HepG2 (cell line): ENCODE results near the gene MED4. TPM values are rescaled to one million over a fixed set of nuclear protein-coding genes. Genes with fewer than 3 reads are reported as not detected.

Experiments used
- ATAC-seq: fragments of 200-7000 bp; cut with Tn5 transposase; 3 replicates; pipeline ENCODE4 v1.9.1; 2020; ENCODE audit warnings: mild to moderate bottlenecking, moderate library complexity
- BruUV-seq: library from RNA; stranded (reverse); fragments of 400-500 nt; replicated peaks from 2 replicates; lab custom pipeline; 2021; lab: Mats Ljungman, UMichigan
- CTCF ChIA-PET: fragments of 300-600 bp; formaldehyde crosslinking; extraction: SDS; loops from one replicate; lab custom pipeline; 2021; ENCODE audit warnings: low total read pairs, inconsistent platforms, low intra/inter-chr PET ratio; lab: Yijun Ruan, JAX
- POLR2A ChIA-PET: fragments of 350-600 bp; sonication (Branson Sonifier 250); formaldehyde crosslinking; loops from one replicate; lab custom pipeline; 2020; ENCODE audit warnings: antibody characterized with exemption, inconsistent platforms; lab: Yijun Ruan, JAX
- DNase-seq: peaks from one replicate; pipeline ENCODE4 v3.0.0-alpha.2; 2015; ENCODE audit warnings: low spot score
- FAIRE-seq: peaks from 3 replicates; lab custom pipeline; 2011; peaks lifted over from hg19 to GRCh38; lab: Jason Lieb, UNC
- H2AFZ ChIP-seq: one replicate; pipeline ENCODE4 v1.6.1; 2011; ENCODE audit warnings: low read length, inconsistent platforms
- H3K27ac ChIP-seq: fragments of 300-600 bp; 3 replicates; pipeline ENCODE4 v1.8.0; 2011; ENCODE audit warnings: mixed run types, mild to moderate bottlenecking, mixed read lengths, low read length, inconsistent platforms; ENCODE audit not compliant: insufficient read depth; ENCODE audit errors: extremely low read length
- H3K27me3 ChIP-seq, 2 experiments: fragments of 200-600 bp in 1 of 2; 2 replicates in 1 of 2; 3 replicates in 1 of 2; pipeline versions ENCODE4 v1.6.0 to v1.8.0; 2011; ENCODE audit warnings: low read length in 2 of 2, mild to moderate bottlenecking in 2 of 2, moderate library complexity in 2 of 2, inconsistent platforms in 1 of 2; ENCODE audit not compliant: insufficient read depth in 2 of 2, control insufficient read depth in 1 of 2
- H3K36me3 ChIP-seq, 2 experiments: fragments of 200-600 bp in 1 of 2; replicated peaks in 1 of 2; 2 replicates in 1 of 2; 3 replicates in 1 of 2; pipeline versions ENCODE4 v1.5.1 to v1.8.0; 2011; ENCODE audit warnings: low read length in 2 of 2, inconsistent platforms in 1 of 2; ENCODE audit not compliant: insufficient read depth in 2 of 2, control insufficient read depth in 1 of 2
- H3K4me1 ChIP-seq: 2 replicates; pipeline ENCODE4 v1.5.1; 2012; ENCODE audit warnings: low read length, inconsistent platforms; ENCODE audit not compliant: insufficient read depth
- H3K4me2 ChIP-seq: 2 replicates; pipeline ENCODE4 v1.6.0; 2011; ENCODE audit warnings: low read depth, low read length, inconsistent platforms
- H3K4me3 ChIP-seq, 3 experiments: fragments of 200-600 bp in 1 of 3; sonication (generic), shearing (Covaris generic) in 1 of 3; replicated peaks in 1 of 3; 2 replicates each; pipeline ENCODE4 v1.5.1; 2011 to 2016; ENCODE audit warnings: low read length in 3 of 3, inconsistent platforms in 2 of 3, low read depth in 2 of 3, mild to moderate bottlenecking in 2 of 3, control low read depth in 1 of 3, mixed read lengths in 1 of 3; ENCODE audit not compliant: insufficient read depth in 1 of 3
- H3K79me2 ChIP-seq: one replicate; pipeline ENCODE4 v1.6.1; 2011; ENCODE audit warnings: low read length, inconsistent platforms; ENCODE audit not compliant: insufficient read depth
- H3K9ac ChIP-seq: 2 replicates; pipeline ENCODE4 v1.6.0; 2011; ENCODE audit warnings: mild to moderate bottlenecking, low read depth, low read length, inconsistent platforms; ENCODE audit not compliant: insufficient read depth
- H3K9me3 ChIP-seq: 2 replicates; pipeline ENCODE4 v1.5.1; 2012; ENCODE audit warnings: mild to moderate bottlenecking, low read length
- H4K20me1 ChIP-seq: 2 replicates; pipeline ENCODE4 v1.6.0; 2011; ENCODE audit warnings: inconsistent platforms, mild to moderate bottlenecking, low read length, moderate library complexity; ENCODE audit not compliant: insufficient read depth
- KLF15 ChIP-seq: sonication (generic); formaldehyde crosslinking; IDR thresholded peaks from 2 replicates; pipeline ENCODE4 v1.8.1; 2023; ENCODE audit warnings: borderline replicate concordance, mild to moderate bottlenecking, inconsistent platforms, missing genetic modification reagents, mixed read lengths
- NFE2L1 ChIP-seq: sonication (generic); formaldehyde crosslinking; IDR thresholded peaks from 2 replicates; pipeline ENCODE4 v1.4.0; 2020; ENCODE audit warnings: missing genetic modification reagents, mild to moderate bottlenecking, borderline replicate concordance
- WGBS: methylation state at CpG from one replicate; pipeline ENCODE4 v1.1.6; 2017; ENCODE audit warnings: low lambda C conversion rate; 5-methylcytosine and 5-hydroxymethylcytosine counted together
- in situ Hi-C: cut with HindIII; loops from 2 replicates; pipeline ENCODE4 v1.10.0; 2017; ENCODE audit warnings: low pct_unique_long_range_greater_than_20kb; ENCODE audit not compliant: extremely low pct_ligation_motif_present
- intact Hi-C: fragments of 100-400 bp; cut with micrococcal nuclease; formaldehyde crosslinking; loops from one replicate; pipeline ENCODE4 v1.10.0; 2022; ENCODE audit not compliant: unreplicated experiment
- polyA plus RNA-seq, 8 experiments: library from polyadenylated mRNA; depleted of rRNA in 3 of 8; stranded (reverse) in 7 of 8; unstranded in 1 of 8; fragments of >200 nt; fragmentation: Illumina TruSeq in 4 of 8; extraction: Trizol in 4 of 8; gene quantifications; 2 replicates each; pipeline versions ENCODE4 v1.2.1 to v1.2.3, GENCODE V29; 2011 to 2016; ENCODE audit warnings: low read depth in 4 of 8, missing spikeins in 1 of 8, mixed read lengths in 1 of 8; ENCODE audit not compliant: insufficient read depth in 1 of 8
- total RNA-seq, 5 experiments: library from RNA; depleted of rRNA; stranded (reverse); fragments of >200 nt; fragmentation: Illumina TruSeq; extraction: Trizol; gene quantifications; 2 replicates each; pipeline ENCODE4 v1.2.3, GENCODE V29; 2016; ENCODE audit warnings: low read depth in 1 of 5
- TF ChIP-seq, protein P1 (sequence below): sonication (generic); formaldehyde crosslinking; IDR thresholded peaks from 2 replicates; pipeline ENCODE4 v1.5.1; 2020; ENCODE audit warnings: mild to moderate bottlenecking, missing genetic modification reagents, borderline replicate concordance
- TF ChIP-seq, protein P2 (sequence below): sonication (generic); formaldehyde crosslinking; IDR thresholded peaks from 2 replicates; pipeline ENCODE4 v1.5.1; 2020; ENCODE audit warnings: missing genetic modification reagents, mild to moderate bottlenecking, borderline replicate concordance
- TF ChIP-seq, protein P3 (sequence below): IDR thresholded peaks from 2 replicates; pipeline ENCODE4 v1.6.1; 2012; ENCODE audit warnings: inconsistent platforms
- TF ChIP-seq, protein P4 (sequence below): sonication (generic); formaldehyde crosslinking; IDR thresholded peaks from 2 replicates; pipeline ENCODE4 v1.8.0; 2022; ENCODE audit warnings: missing genetic modification reagents, low read depth, mild to moderate bottlenecking, borderline replicate concordance

Gene MED4
- total and polyA plus RNA-seq, 2 of the 13 experiments (the other 11 are each of a cell fraction or from before 2014, with no cell fraction given): 49.4 to 57.8 TPM

DNA sequence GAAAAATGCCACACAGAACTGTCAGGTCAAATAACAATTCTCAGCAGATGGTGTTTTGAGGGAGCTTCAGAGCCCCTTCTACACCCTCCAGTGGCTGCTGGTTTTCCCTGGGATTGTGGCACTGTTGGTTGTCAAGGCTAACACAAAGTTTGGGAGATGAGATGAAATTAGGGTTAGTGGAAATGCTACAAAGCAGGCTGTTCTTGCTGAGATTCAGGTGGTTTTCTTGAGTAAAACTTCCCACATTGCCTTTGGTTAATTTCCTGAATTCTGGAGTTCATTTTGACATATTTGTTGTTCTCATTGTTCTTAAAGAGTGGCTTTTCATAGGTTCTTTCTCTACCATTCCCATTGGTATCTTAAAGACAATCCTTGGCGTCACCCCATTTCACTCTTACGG, 22.1 kb downstream of the MED4 start:
- H3K4me3 ChIP-seq: no peak overlapping the region
- no peak overlapping the region for H2AFZ ChIP-seq
- H3K4me1 ChIP-seq: no peaks in the 10 kb centered on the region
- FAIRE-seq (no peak), DNase-seq (no peak), ATAC-seq (no peak)
- H3K9ac ChIP-seq: no peak overlapping the region
- ChIA-PET CTCF (no interaction called here), POLR2A (no interaction called here)
- no peak overlapping the region for H3K4me2 ChIP-seq
- in situ Hi-C loops (no loop called here), intact Hi-C loops (no loop called here)
- WGBS: 99% methylated on average over 2 of the region's 2 CpGs
- peaks cover 19% of the 10 kb centered on the region for H3K9me3 ChIP-seq
- no peaks in the 10 kb centered on the region for H3K27me3 ChIP-seq
- H4K20me1 ChIP-seq: no peaks in the 10 kb centered on the region
- BruUV-seq: no TSS peak
- H3K79me2 ChIP-seq: no peaks in the 10 kb centered on the region
- no peak overlapping the region for H3K27ac ChIP-seq
- H3K36me3 ChIP-seq: peaks cover 23 to 61% of the 10 kb centered on the region in 2 experiments
- TF ChIP-seq, protein P1, sequence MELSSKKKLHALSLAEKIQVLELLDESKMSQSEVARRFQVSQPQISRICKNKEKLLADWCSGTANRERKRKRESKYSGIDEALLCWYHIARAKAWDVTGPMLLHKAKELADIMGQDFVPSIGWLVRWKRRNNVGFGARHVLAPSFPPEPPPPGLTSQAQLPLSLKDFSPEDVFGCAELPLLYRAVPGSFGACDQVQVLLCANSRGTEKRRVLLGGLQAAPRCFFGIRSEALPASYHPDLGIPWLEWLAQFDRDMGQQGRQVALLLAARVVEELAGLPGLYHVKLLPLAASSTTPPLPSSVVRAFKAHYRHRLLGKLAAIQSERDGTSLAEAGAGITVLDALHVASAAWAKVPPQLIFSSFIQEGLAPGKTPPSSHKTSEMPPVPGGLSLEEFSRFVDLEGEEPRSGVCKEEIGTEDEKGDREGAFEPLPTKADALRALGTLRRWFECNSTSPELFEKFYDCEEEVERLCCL (CRISPR knock-in tag): no peak
- no peak for TF ChIP-seq KLF15
- TF ChIP-seq, protein P2, sequence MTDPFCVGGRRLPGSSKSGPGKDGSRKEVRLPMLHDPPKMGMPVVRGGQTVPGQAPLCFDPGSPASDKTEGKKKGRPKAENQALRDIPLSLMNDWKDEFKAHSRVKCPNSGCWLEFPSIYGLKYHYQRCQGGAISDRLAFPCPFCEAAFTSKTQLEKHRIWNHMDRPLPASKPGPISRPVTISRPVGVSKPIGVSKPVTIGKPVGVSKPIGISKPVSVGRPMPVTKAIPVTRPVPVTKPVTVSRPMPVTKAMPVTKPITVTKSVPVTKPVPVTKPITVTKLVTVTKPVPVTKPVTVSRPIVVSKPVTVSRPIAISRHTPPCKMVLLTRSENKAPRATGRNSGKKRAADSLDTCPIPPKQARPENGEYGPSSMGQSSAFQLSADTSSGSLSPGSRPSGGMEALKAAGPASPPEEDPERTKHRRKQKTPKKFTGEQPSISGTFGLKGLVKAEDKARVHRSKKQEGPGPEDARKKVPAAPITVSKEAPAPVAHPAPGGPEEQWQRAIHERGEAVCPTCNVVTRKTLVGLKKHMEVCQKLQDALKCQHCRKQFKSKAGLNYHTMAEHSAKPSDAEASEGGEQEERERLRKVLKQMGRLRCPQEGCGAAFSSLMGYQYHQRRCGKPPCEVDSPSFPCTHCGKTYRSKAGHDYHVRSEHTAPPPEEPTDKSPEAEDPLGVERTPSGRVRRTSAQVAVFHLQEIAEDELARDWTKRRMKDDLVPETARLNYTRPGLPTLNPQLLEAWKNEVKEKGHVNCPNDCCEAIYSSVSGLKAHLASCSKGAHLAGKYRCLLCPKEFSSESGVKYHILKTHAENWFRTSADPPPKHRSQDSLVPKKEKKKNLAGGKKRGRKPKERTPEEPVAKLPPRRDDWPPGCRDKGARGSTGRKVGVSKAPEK (CRISPR knock-in tag): no peak
- TF ChIP-seq, protein P3, sequence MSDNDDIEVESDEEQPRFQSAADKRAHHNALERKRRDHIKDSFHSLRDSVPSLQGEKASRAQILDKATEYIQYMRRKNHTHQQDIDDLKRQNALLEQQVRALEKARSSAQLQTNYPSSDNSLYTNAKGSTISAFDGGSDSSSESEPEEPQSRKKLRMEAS: no peak
- TF ChIP-seq, protein P4, sequence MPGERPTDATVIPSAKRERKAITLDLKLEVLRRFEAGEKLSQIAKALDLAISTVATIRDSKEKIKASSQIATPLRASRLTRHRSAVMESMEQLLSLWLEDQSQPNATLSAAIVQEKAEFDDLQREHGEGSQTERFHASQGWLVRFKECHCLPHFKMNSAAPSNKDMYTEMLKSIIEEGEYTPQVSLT (CRISPR knock-in tag): no peak
- TF ChIP-seq NFE2L1 (CRISPR knock-in tag): no peak
- TF ChIP-seq, all 625 proteins: peak for 0
